ENCODE measurements around the gene P2RY14.

Gene P2RY14

DNA sequence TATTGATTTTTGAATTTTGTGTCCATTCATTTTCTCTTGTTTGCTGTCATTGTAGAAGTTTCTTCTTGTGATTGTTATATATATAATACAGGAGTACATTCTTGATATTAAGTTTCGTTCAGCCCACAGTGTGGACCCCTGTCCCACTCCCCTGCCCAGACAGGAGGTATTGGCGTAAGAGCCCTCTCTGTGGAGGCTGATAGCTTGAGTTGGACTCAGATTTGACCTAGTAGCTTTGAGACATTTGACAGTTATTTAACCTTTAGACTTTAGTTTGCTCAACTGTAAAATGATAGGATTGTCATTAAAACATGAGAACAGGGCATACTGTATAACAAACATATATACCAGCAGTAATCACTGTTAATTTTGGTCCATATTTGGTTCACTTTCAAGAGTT is 102.4 kb downstream of the P2RY14 start:
- DNase-seq: no peak

DNA sequence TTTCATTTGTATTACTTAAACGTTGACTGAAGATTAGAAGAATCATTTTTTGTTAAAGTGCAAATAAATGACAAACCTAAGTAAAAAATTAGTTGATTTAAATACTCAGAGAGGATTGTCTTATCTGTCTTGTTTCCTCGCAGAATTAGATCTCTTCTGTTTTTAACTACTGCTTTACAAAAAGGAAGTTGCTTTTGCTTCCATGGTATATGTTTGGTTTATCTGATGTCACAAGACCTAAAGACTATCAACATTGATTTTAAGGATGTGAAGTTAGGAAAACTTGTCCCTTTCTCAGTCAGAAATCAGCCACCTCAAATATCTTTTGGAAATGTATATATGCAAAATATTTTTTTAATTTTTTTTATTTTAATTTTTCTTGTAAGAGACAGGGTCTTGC is 104.0 kb downstream of the P2RY14 start:
- DNase-seq: no peak

DNA sequence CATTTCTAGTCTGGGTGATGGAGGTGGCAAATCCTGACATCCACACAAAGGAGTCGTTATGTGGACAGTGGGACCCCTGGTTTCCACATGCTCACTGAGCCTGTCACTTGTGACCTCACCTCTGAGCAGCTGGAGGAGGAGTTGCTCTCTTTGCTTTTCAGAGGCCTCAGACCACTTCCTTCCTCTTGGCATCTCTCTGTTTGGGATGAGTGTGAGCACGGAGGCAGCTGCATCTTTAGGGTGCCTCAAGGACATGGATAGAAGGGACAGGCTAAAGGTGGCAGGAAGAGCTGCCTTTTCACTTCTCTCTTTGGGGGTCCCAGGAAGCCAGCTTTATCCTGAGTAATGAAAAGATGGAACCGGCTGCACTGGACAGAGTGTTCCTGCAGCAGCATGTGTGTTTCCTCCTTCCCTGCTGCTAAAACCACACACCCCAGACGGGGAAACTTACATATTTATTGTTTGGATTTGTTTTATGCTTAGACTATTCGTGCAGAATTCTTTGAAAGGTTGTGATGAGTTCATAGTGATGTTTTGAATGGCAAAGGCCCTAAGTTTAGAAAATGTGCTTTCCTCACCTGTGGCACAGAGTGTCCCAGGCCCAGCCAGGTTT is 107.1 kb downstream of the P2RY14 start:
- DNase-seq: peak in 2 of 14 donors; percentile 5 to 8

- peak in 7 of 14 donors; percentile 5 to 48 (median 12) for DNase-seq
These were observed 108.2 kb downstream of the P2RY14 start for GRCh38 chr3:151169948-151170679.

DNA sequence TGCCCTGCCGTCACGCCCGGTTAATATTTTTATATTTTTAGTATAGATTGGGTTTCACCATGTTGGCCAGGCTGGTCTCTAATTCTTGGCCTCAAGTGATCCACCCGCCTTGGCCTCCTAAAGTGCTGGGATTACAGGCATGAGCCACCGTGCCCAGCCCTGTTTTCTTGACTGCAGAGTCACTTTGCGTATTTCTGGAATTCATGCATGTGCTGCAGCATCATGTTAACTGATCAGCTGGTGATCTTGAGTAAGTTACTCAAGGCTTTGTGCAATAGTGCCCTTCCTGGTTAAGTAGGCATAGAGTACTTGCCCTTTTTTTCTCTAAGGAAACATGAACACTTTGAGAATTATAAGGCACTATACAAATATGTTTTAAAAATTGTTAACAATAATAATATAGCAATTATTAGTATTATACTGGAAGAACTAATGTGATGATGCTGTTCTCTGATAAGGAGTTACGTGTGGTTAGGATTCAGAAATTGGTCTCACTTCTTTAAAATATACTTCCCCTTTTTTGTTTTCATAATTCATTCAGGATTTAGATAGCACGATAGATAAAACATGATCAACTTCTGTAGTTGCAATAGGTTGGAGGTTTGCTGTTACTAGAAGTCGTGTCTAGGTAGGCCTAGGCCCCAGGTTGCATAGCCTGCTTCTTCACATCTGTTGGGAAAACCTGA is 108.9 kb downstream of the P2RY14 start:
- no peak for DNase-seq

DNA sequence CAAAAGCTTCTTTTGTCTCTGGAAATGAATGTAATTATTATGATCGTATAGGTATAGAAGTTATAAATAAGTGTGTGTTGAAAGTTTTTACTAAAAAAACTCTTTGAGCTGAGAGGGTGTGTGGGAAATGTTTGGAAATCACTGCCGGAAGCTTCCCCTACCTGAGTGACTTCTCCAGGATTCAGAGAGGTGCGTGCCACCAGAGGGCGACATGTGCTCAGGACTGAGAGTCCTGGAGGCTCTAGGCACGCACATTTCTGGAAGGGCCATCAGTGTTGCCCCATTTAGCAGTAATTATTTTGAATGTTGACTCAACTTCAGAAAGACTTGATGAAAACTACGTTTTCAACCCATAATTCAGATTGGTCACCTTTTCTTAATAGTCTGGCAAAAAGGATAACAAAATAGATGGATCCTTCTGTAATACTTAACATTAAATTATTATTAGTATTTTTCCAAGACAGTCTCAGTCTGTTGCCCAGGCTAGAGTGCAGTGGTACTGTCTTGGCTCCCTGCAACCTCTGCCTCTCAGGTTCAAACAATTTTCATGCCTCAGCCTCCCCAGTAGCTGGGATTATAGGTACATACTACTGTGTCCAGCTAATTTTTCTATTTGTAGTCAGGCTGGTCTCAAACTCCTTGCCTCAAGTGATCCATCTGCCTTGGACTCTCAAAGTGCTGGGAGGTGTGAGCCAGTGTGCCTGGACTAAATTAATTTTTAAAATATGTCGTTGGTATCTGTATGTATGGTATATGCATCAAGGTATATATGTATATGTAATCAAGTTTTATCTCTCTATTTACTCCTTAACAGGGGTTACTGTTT is 109.9 kb downstream of the P2RY14 start:
- peak in 7 of 14 donors; percentile 4 to 46 (median 16) for DNase-seq

- DNase-seq: no peak
These were observed 112.2 kb downstream of the P2RY14 start for GRCh38 chr3:151166161-151166560.

GRCh38 chr3:151165226-151165625 is 113.1 kb downstream of the P2RY14 start:
- DNase-seq: no peak
